ENCODE results near the gene FBXL5. TPM values are rescaled to one million over a fixed set of nuclear protein-coding genes. Genes with fewer than 3 reads are reported as not detected.

Gene FBXL5
- total RNA-seq, 1 donor from 2014 or later: 32.1 TPM

DNA sequence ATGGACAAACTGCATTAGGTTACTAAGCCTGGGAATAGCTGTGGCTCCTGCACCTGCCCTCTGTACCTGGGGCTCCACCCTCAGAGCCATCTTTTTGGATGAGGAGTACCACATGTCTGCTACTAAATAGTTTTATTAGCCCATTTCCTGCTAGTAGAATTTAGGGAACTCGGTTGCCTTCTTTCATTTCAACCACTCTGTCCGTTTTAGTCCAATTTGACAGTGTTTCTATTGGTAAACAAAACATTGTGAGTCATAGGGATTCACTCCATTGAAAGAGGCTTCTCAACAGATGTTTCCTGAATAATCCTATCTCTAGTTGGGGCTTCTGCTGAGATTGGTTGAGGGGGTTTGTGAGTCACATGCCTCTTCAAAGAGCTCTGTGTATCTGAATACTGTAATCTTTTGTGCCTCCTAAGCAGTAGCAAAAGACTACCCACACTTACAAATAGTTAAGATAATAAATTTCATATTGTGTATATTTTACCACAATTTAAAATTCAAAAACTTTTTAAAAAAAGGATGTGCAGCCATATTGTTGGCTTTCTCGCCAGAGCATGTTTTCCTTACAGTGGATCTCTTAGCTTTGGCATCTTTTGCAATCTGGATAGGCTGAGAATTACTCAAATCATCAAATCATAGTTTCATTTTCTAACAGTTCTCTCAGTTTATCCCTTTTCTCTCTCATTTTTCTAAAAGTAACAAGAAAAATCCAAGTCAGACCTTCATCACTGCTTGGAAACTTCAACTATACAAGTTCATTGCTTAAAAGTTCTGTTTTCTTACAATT, 36.4 kb upstream of the FBXL5 start:
- CTCF ChIA-PET: no interaction called here
- H3K36me3 Mint-ChIP-seq (ENCODE audit: low read depth): peaks cover 22% of the 10 kb centered on the region
- DNase-seq (no peak), ATAC-seq (ENCODE audit: low read depth) (no peak)
- H3K27me3 Mint-ChIP-seq: no peaks in the 10 kb centered on the region
- intact Hi-C loops (cut with micrococcal nuclease): no loop called here
- no peak overlapping the region for H3K4me3 Mint-ChIP-seq
- POLR2A ChIA-PET: interaction anchor here (0.8 kb wide), 1 partner anchor 9 kb away, joined by 3 read pairs; no protein-coding TSS in a partner anchor
- no peak for TF ChIP-seq CTCF (IDR thresholded peaks at IDR 0.05)
- no peaks in the 10 kb centered on the region for H3K4me1 Mint-ChIP-seq
- H3K27ac Mint-ChIP-seq: no peak overlapping the region
- H3K9me3 Mint-ChIP-seq: no peaks in the 10 kb centered on the region

GRCh38 chr4:15690020-15690809, 35.1 kb upstream of the FBXL5 start:
- Mint-ChIP-seq H3K9me3 (no peaks in the 10 kb centered on the region), H3K27me3 (no peaks in the 10 kb centered on the region), H3K27ac (no peak overlapping the region), H3K4me1 (peaks cover under 1% of the 10 kb centered on the region), H3K36me3 (ENCODE audit: low read depth) (peaks cover 28% of the 10 kb centered on the region), H3K4me3 (no peak overlapping the region)
- ATAC-seq (ENCODE audit: low read depth) (no peak), DNase-seq (no peak)
- POLR2A ChIA-PET: no interaction called here
- CTCF ChIA-PET: no interaction called here
- no peak for TF ChIP-seq CTCF (IDR thresholded peaks at IDR 0.05)
- intact Hi-C loops (cut with micrococcal nuclease): no loop called here

DNA sequence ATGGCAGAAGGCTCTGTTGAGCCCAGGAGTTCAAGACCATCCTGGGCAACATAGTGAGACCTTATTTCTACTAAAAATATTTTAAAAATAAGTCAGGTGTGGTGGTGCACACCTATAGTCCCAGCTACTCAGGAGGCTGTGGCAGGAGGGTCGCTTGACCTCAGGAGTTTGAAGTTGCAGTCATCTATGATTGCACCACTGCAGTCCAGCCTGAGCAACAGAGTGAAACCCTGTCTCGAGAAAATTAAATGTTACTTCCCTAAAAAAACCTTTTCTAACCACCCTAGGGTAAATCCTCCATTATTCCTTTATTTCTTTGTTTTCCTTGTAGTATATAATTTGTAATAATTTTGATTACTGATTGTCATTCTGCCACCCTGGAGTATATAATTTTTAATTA, 34.4 kb upstream of the FBXL5 start:
- H3K9me3 Mint-ChIP-seq: no peaks in the 10 kb centered on the region
- intact Hi-C loops (cut with micrococcal nuclease): loop anchor here (10.0 kb wide), 1 partner anchor 535 kb away; the partner anchor contains the start of gene TAPT1
- H3K27me3 Mint-ChIP-seq: no peaks in the 10 kb centered on the region
- DNase-seq: no peak
- TF ChIP-seq CTCF (IDR thresholded peaks at IDR 0.05): no peak
- H3K36me3 Mint-ChIP-seq (ENCODE audit: low read depth): peaks cover 30% of the 10 kb centered on the region
- no peak for ATAC-seq (ENCODE audit: low read depth)
- no peak overlapping the region for H3K4me3 Mint-ChIP-seq
- H3K4me1 Mint-ChIP-seq: peaks cover 2% of the 10 kb centered on the region
- no peak overlapping the region for H3K27ac Mint-ChIP-seq
- ChIA-PET CTCF (no interaction called here), POLR2A (no interaction called here)

DNA sequence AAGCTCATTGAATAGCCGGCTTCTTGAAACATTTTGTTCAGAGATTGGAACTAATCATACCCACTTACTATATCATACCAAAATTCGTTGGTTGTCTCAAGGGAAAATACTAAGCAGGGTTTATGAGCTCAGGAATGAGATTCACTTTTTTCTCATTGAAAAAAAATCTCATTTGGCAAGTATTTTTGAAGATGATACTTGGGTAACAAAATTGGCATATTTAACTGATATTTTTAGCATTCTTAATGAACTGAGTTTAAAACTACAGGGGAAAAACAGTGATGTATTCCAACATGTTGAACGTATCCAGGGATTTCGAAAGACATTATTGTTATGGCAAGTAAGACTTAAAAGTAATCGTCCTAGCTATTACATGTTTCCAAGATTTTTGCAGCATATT, 32.9 kb upstream of the FBXL5 start:
- no peak overlapping the region for H3K4me3 Mint-ChIP-seq
- no peaks in the 10 kb centered on the region for H3K27me3 Mint-ChIP-seq
- no peaks in the 10 kb centered on the region for H3K9me3 Mint-ChIP-seq
- H3K27ac Mint-ChIP-seq: no peak overlapping the region
- CTCF ChIA-PET: no interaction called here
- TF ChIP-seq CTCF (IDR thresholded peaks at IDR 0.05): no peak
- no peak for ATAC-seq (ENCODE audit: low read depth)
- H3K4me1 Mint-ChIP-seq: peaks cover 9% of the 10 kb centered on the region
- DNase-seq: no peak
- peaks cover 30% of the 10 kb centered on the region for H3K36me3 Mint-ChIP-seq (ENCODE audit: low read depth)
- intact Hi-C loops (cut with micrococcal nuclease): loop anchor here (10.0 kb wide), 1 partner anchor 537 kb away; the partner anchor contains the start of gene TAPT1
- POLR2A ChIA-PET: interaction anchor here (1.3 kb wide), 1 partner anchor 36 kb away, joined by 4 read pairs; no protein-coding TSS in a partner anchor

GRCh38 chr4:15684498-15684897, 29.3 kb upstream of the FBXL5 start:
- no peaks in the 10 kb centered on the region for H3K27me3 Mint-ChIP-seq
- intact Hi-C loops (cut with micrococcal nuclease): loop anchor here (10.0 kb wide), 1 partner anchor 540 kb away; the partner anchor contains the start of gene TAPT1
- H3K4me3 Mint-ChIP-seq: no peak overlapping the region
- no peak for DNase-seq
- no peak for TF ChIP-seq CTCF (IDR thresholded peaks at IDR 0.05)
- H3K27ac Mint-ChIP-seq: no peak overlapping the region
- ATAC-seq (ENCODE audit: low read depth): no peak
- peaks cover 39% of the 10 kb centered on the region for H3K36me3 Mint-ChIP-seq (ENCODE audit: low read depth)
- H3K4me1 Mint-ChIP-seq: peaks cover 27% of the 10 kb centered on the region
- H3K9me3 Mint-ChIP-seq: no peaks in the 10 kb centered on the region
- ChIA-PET POLR2A (no interaction called here), CTCF (no interaction called here)

Data from activated B cell treated with CpG ODN at 0.5 μM for 24 hours (primary cell).